Dendritic cell treated with granulocyte-macrophage colony-stimulating factor and Interleukin-4, amounts not matched to agents 40 ng/mL and 50 ng/mL, for 4 days (primary cell): Measurements from ENCODE around the gene LSM3.

Experiments used
- H3K27ac Mint-ChIP-seq: one replicate; pipeline ENCODE4 v1.8.0; 2022; ENCODE audit warnings: mild to moderate bottlenecking, mixed read lengths
- H3K27me3 Mint-ChIP-seq: one replicate; pipeline ENCODE4 v1.8.0; 2022; ENCODE audit warnings: mild to moderate bottlenecking, mixed read lengths
- H3K36me3 Mint-ChIP-seq: one replicate; pipeline ENCODE4 v1.8.0; 2022; ENCODE audit warnings: low read depth, mixed read lengths
- H3K4me1 Mint-ChIP-seq: one replicate; pipeline ENCODE4 v1.8.0; 2022; ENCODE audit warnings: low read depth, mixed read lengths
- H3K4me3 Mint-ChIP-seq: one replicate; pipeline ENCODE4 v1.8.0; 2022; ENCODE audit warnings: mild to moderate bottlenecking, moderate library complexity, mixed read lengths
- H3K9me3 Mint-ChIP-seq: one replicate; pipeline ENCODE4 v1.8.0; 2022; ENCODE audit warnings: mixed read lengths
- intact Hi-C: fragments of 100-400 bp; cut with micrococcal nuclease; formaldehyde crosslinking; loops from one replicate; pipeline ENCODE4 v1.15.0; 2022

The LSM3 gene

DNA sequence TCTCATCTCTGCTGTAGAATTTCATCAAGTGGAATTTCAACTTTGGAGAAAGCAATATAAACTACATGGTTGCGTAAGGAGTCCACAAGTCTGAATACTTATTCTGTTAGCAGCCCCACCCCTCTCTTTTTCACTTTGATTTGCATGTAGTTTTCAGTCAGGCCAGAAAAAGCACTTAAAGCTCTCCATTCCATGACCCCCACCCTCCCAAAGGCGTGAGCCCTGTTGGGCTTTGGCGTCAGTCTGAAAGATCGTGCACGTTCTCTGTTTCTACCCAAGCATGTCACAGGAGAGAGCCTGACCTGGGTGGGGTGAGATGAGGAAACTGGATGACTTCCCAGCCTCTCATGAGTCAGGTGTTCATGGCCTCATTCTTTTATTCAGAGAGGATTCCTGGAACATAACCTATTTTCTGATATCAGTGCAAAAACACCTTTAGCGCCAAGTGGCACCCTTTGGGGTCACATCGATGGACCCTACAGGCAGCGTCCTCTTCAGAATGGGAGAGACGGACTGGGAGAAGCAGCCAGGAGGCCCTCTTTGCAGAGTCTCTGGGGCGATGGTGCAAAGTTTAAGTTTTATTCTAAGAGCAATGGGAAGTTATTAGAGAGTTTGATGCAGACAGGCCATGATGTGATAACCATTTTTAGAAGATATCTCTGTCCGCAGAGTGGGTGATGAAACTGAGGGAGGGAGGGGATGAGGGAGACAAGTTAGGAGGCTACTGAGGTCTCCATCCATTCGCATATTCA lies 55.8 kb downstream of the LSM3 start:
- Mint-ChIP-seq H3K4me1 (peaks cover 15% of the 10 kb centered on the region), H3K36me3 (no peaks in the 10 kb centered on the region)

DNA sequence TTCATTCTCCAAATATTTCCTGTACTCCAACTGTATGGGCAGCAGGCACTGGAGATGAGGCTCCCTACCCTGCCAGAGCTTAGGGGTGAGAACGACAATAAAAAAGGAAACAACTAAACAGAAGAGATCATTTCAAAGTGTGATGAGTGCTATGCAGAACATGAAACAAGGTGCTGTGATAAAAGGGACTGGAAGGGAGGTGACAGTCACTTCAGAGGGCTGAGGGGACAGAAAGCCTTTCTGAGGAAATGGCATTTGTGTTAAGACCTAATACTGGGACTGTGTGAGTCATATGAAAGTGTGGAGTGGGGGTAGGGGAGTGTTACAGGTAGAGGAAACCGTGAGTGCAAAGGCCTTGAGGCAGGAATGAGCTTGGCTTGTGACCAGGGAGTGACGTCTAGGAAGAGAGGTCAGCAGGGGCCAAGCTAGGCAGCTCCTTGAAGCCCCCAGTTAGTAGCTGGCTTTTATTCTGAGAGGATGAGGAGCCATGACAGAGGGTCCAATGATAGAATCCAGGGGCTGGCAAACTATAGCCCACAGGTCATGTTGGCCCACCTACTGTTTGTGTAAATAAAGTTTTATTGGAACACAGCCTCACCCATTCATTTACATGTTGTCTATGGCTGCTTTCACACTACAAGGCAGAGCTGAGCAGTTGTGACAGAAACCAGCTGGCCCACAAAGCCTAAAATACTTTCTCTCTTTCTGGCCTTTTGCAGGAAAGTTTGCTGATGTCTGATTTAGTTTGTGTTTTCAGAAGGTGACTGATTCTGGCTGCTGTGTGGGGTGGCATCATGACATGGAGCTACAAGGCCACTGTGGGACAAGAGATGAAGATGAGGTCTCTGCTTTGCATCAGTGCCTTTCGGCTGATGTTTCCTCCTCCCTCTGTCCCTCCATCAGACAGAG lies 56.6 kb downstream of the LSM3 start:
- H3K27me3 Mint-ChIP-seq = peaks cover 19% of the 10 kb centered on the region

More for the DNA sequence above, 55.8 kb downstream of the LSM3 start:
- Mint-ChIP-seq H3K27ac (no peak overlapping the region), H3K27me3 (peaks cover 19% of the 10 kb centered on the region), H3K9me3 (peaks cover 9% of the 10 kb centered on the region), H3K4me3 (no peak overlapping the region)
- intact Hi-C loops = no loop called here

GRCh38 chr3:14235912-14236295 lies 57.3 kb downstream of the LSM3 start:
- Mint-ChIP-seq H3K27ac (no peak overlapping the region), H3K9me3 (peaks cover 9% of the 10 kb centered on the region), H3K4me1 (peaks cover 15% of the 10 kb centered on the region), H3K27me3 (peaks cover 19% of the 10 kb centered on the region), H3K4me3 (no peak overlapping the region), H3K36me3 (no peaks in the 10 kb centered on the region)
- intact Hi-C loops = no loop called here

More for the DNA sequence above, 56.6 kb downstream of the LSM3 start:
- no peak overlapping the region for H3K4me3 Mint-ChIP-seq
- H3K36me3 Mint-ChIP-seq = no peaks in the 10 kb centered on the region
- peaks cover 15% of the 10 kb centered on the region for H3K4me1 Mint-ChIP-seq
- intact Hi-C loops = no loop called here
- no peak overlapping the region for H3K27ac Mint-ChIP-seq
- H3K9me3 Mint-ChIP-seq = peaks cover 9% of the 10 kb centered on the region

DNA sequence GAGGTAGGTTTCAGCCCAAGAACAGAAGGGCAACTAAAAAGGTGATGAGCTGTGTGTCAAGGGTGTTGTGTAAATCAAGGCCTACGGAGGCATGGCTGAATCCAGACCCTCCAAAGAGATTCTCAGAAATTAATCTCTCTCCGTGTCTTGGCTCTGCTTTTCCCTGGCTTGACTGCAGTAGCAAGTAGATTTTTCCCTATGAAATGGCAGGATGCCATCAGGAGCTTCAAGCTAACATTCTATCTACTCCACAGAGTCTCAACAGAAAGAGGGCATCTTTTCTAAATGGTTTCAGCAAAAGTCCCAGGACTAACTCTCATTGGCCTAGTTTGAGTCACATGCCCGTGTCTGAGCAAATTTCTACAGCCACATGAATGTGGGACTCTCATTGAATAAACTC lies 58.3 kb downstream of the LSM3 start:
- peaks cover 9% of the 10 kb centered on the region for H3K4me1 Mint-ChIP-seq
- peaks cover 9% of the 10 kb centered on the region for H3K9me3 Mint-ChIP-seq
- no peak overlapping the region for H3K27ac Mint-ChIP-seq
- no peak overlapping the region for H3K4me3 Mint-ChIP-seq
- H3K27me3 Mint-ChIP-seq = peaks cover 13% of the 10 kb centered on the region
- H3K36me3 Mint-ChIP-seq = no peaks in the 10 kb centered on the region
- intact Hi-C loops = no loop called here

DNA sequence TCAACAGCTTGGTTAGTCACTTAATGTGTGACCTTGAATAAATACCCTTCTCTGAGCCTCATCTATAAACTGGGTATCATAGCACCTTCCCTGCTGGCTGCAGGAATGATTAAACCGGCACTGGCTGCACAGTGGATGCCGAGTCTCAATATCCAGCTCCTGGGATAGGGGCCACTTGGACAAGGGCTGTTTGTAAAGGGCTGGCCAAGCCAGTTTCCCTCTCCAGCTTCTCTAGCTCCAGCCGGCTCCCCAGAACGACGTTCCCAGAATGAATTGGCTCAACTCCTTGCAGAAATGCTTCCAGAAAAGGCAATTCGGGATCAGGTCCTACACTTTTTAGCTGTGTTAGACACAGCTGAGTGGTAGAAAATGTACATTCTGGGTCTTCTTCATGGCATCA lies 58.8 kb downstream of the LSM3 start:
- peaks cover 9% of the 10 kb centered on the region for H3K9me3 Mint-ChIP-seq
- H3K4me1 Mint-ChIP-seq = peaks cover 7% of the 10 kb centered on the region
- H3K27me3 Mint-ChIP-seq = peaks cover 13% of the 10 kb centered on the region
- no peaks in the 10 kb centered on the region for H3K36me3 Mint-ChIP-seq
- intact Hi-C loops = no loop called here
- no peak overlapping the region for H3K27ac Mint-ChIP-seq
- no peak overlapping the region for H3K4me3 Mint-ChIP-seq

DNA sequence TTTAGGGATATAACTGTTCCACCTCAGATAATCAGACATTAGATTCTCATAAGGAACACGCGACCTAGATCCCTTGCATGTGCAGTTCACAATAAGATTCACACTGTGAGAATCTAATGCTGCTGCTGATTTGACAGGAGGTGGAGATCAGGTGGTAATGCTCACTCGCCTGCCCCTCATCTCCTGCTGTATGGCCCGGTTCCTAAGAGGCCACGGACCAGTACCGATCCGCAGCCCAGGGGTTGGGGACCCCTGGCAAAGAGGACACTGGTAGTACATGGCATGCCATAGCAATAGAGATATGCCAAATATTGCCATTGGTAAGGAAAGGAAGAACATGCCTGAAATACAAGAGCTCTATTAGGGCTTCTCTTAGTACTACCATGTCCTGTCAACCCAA lies 59.7 kb downstream of the LSM3 start:
- intact Hi-C loops = no loop called here
- no peak overlapping the region for H3K4me3 Mint-ChIP-seq
- H3K27ac Mint-ChIP-seq = no peak overlapping the region
- H3K9me3 Mint-ChIP-seq = peaks cover 6% of the 10 kb centered on the region
- no peaks in the 10 kb centered on the region for H3K36me3 Mint-ChIP-seq
- no peaks in the 10 kb centered on the region for H3K4me1 Mint-ChIP-seq
- peaks cover 6% of the 10 kb centered on the region for H3K27me3 Mint-ChIP-seq

DNA sequence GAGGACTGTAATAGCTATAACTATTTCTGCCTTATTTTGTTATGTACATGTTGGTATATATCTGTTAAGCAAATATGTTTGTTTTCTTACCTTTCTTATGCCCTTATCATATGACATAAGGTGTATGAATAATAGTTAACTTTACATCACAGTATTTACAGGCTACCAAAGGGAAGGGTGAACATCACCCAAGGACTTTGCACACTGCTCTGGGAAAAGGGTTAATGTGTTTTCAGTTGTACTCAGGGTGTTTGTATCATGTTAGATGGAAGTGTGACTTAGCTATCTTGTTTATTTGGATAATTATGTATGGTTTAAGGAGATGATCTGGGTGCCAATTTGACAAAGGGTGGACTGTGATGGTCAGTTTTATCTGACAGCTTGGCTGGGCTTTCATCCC lies 60.3 kb downstream of the LSM3 start:
- Mint-ChIP-seq H3K36me3 (no peaks in the 10 kb centered on the region), H3K9me3 (no peaks in the 10 kb centered on the region), H3K27me3 (peaks cover 2% of the 10 kb centered on the region), H3K27ac (no peak overlapping the region), H3K4me1 (no peaks in the 10 kb centered on the region), H3K4me3 (no peak overlapping the region)
- intact Hi-C loops = no loop called here

DNA sequence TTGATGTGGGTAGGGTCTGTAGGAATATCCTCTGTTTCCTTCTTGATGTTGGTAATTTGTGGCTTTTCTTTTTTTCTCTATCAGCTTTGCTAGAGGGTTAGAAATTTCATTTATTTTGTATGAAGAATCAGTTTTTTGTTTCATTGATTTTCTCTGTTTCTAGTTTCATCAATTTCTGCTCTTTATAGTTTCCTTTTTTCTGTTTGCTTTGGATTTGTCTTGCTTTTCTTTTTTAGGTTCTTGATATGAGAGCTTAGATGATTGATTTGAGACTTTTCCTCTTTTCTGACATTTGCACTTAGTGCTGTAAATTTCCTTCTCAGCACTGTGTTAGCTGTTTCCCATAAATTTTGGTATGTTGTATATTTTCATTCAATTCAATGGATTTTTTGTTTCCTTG lies 61.3 kb downstream of the LSM3 start:
- no peaks in the 10 kb centered on the region for H3K36me3 Mint-ChIP-seq
- intact Hi-C loops = no loop called here
- H3K27ac Mint-ChIP-seq = no peak overlapping the region
- H3K4me1 Mint-ChIP-seq = no peaks in the 10 kb centered on the region
- no peaks in the 10 kb centered on the region for H3K9me3 Mint-ChIP-seq
- H3K27me3 Mint-ChIP-seq = peaks cover 2% of the 10 kb centered on the region
- no peak overlapping the region for H3K4me3 Mint-ChIP-seq

GRCh38 chr3:14240366-14240765 lies 61.7 kb downstream of the LSM3 start:
- peaks cover 2% of the 10 kb centered on the region for H3K27me3 Mint-ChIP-seq
- H3K36me3 Mint-ChIP-seq = no peaks in the 10 kb centered on the region
- H3K4me1 Mint-ChIP-seq = no peaks in the 10 kb centered on the region
- H3K27ac Mint-ChIP-seq = no peak overlapping the region
- intact Hi-C loops = no loop called here
- H3K4me3 Mint-ChIP-seq = no peak overlapping the region
- no peaks in the 10 kb centered on the region for H3K9me3 Mint-ChIP-seq

DNA sequence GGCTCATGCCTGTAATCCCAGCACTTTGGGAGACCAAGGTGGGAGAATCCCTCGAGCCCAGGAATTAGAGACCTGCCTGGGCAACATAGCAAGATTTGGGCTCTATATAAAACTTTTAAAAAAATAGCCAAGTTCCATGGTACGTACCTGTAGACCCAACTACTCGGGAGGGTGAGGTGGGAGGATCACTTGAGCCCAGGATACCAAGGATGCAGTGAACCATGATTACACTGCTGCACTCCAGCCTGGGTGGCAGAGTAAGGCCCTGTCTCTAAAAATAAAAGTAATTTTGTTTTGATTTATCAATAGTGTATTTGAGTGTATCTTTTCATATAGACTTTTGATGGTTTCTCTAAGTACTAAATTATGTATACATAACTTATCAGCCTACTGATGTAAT lies 63.1 kb downstream of the LSM3 start:
- no peaks in the 10 kb centered on the region for H3K36me3 Mint-ChIP-seq
- H3K9me3 Mint-ChIP-seq = no peaks in the 10 kb centered on the region
- H3K4me3 Mint-ChIP-seq = no peak overlapping the region
- no peaks in the 10 kb centered on the region for H3K4me1 Mint-ChIP-seq
- no peak overlapping the region for H3K27ac Mint-ChIP-seq
- H3K27me3 Mint-ChIP-seq = peaks cover 2% of the 10 kb centered on the region
- intact Hi-C loops = no loop called here

DNA sequence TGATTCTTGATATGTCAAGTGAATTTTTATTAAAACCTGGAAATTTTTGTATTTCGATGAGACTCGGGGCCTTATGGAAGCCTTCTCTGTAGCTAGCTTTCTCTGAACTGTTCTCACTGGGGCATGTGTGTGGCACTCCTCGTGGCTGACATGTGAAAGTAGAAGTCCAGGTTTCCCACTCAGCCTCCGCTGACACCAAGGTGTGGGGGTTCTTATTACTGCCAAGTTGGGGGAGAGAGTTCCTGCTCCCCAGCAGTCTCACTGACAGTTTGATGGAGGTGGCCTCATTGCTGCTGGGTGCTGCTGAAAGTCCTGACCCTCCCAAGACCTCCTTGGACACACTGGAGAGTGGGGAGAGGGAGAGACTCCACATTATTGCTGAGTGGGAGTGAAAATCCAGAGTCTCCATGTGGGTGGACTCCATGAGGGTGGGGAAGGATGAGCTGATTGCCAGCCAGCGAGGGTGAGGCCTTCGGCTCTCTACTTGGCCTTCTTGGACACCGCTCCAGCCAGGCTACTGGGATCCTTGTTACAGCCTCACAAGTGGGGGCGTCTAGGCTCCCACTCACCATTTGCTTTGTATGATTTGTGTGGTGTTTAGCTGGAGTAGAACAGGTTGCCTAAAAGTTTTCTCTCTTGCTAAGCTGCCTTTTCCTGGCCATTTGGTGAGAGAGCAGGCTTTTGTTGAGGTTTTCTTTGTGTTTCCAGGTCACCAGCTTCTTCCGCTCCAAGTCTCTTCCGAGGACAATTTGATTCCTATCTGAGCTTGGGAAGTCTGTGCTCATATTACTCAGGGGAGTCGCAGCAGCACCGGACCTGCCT lies 64.1 kb downstream of the LSM3 start:
- peaks cover 2% of the 10 kb centered on the region for H3K27me3 Mint-ChIP-seq
- no peaks in the 10 kb centered on the region for H3K36me3 Mint-ChIP-seq
- intact Hi-C loops = no loop called here
- H3K9me3 Mint-ChIP-seq = no peaks in the 10 kb centered on the region
- H3K4me3 Mint-ChIP-seq = no peak overlapping the region
- no peaks in the 10 kb centered on the region for H3K4me1 Mint-ChIP-seq
- H3K27ac Mint-ChIP-seq = no peak overlapping the region

- H3K4me1 Mint-ChIP-seq = no peaks in the 10 kb centered on the region
- H3K27ac Mint-ChIP-seq = no peak overlapping the region
- no peaks in the 10 kb centered on the region for H3K36me3 Mint-ChIP-seq
- no peaks in the 10 kb centered on the region for H3K9me3 Mint-ChIP-seq
- peaks cover 2% of the 10 kb centered on the region for H3K27me3 Mint-ChIP-seq
- intact Hi-C loops = no loop called here
- H3K4me3 Mint-ChIP-seq = no peak overlapping the region
These were observed 65.2 kb downstream of the LSM3 start for GRCh38 chr3:14243782-14244181.

GRCh38 chr3:14244521-14245247 lies 66.1 kb downstream of the LSM3 start:
- H3K27me3 Mint-ChIP-seq = peaks cover 2% of the 10 kb centered on the region
- no peaks in the 10 kb centered on the region for H3K36me3 Mint-ChIP-seq
- H3K4me3 Mint-ChIP-seq = no peak overlapping the region
- H3K4me1 Mint-ChIP-seq = no peaks in the 10 kb centered on the region
- intact Hi-C loops = no loop called here
- no peaks in the 10 kb centered on the region for H3K9me3 Mint-ChIP-seq
- no peak overlapping the region for H3K27ac Mint-ChIP-seq
